ENCODE results near the gene NPRL2. TPM values are rescaled to one million over a fixed set of nuclear protein-coding genes. Genes with fewer than 3 reads are reported as not detected.

The NPRL2 gene
- total RNA-seq, 2 experiments from 2014 or later, result 27.7 to 31.3 TPM

DNA sequence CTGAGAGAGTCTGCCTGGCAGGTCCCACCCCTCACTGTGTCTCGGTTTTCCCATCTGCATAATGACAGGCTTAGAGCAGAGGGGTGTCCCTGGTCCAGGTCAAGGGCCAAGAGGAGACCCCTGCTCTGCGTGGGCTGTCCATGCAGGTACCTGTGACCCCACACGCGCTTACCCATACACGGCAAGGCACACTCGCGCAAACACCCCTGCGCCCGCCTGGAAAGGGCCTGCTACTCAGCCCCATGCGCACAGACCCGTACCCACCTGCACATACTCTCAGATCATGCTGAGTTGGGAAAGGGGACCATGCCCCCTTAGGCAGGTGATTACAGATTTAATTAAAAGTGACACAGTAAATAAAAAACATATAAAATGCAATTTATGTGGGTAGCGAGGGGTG lies 32.1 kb upstream of the NPRL2 start:
- H3K4me3 Mint-ChIP-seq, result no peak overlapping the region
- CTCF ChIA-PET, result no interaction called here
- no peaks in the 10 kb centered on the region for H3K9me3 Mint-ChIP-seq
- H3K4me1 Mint-ChIP-seq (ENCODE audit: low read depth), result no peaks in the 10 kb centered on the region
- DNase-seq, result no peak
- no peaks in the 10 kb centered on the region for H3K36me3 Mint-ChIP-seq (ENCODE audit: low read depth)
- intact Hi-C loops (cut with micrococcal nuclease), result no loop called here
- no peak overlapping the region for H3K27ac Mint-ChIP-seq
- no peaks in the 10 kb centered on the region for H3K27me3 Mint-ChIP-seq (ENCODE audit: low read depth)

DNA sequence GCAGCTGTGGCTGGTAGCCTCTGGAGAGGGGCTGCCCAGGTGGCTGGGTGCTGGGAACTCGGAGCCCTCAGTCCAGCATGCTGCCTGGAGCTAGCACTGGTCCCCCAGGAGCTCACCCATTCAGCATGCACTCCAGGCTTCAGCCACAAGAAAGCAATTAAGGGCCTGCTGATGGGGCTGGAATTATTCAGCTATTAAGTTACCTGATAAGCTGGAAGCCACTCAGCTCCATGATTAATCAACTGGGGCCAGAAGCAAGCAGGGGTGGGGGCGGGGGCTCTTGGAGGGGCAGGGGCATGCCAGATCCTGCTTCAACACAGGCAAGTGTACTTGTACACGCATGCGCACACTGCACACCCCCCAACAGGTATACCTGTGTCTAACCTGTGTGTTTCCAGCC lies 30.8 kb upstream of the NPRL2 start:
- intact Hi-C loops (cut with micrococcal nuclease), result no loop called here
- Mint-ChIP-seq H3K36me3 (ENCODE audit: low read depth) (no peaks in the 10 kb centered on the region), H3K4me3 (no peak overlapping the region), H3K4me1 (ENCODE audit: low read depth) (no peaks in the 10 kb centered on the region), H3K27ac (no peak overlapping the region), H3K9me3 (no peaks in the 10 kb centered on the region), H3K27me3 (ENCODE audit: low read depth) (no peaks in the 10 kb centered on the region)
- CTCF ChIA-PET, result interaction anchor here (1.1 kb wide), 1 partner anchor 161 kb away, joined by 3 read pairs; no protein-coding TSS in a partner anchor
- no peak for DNase-seq

DNA sequence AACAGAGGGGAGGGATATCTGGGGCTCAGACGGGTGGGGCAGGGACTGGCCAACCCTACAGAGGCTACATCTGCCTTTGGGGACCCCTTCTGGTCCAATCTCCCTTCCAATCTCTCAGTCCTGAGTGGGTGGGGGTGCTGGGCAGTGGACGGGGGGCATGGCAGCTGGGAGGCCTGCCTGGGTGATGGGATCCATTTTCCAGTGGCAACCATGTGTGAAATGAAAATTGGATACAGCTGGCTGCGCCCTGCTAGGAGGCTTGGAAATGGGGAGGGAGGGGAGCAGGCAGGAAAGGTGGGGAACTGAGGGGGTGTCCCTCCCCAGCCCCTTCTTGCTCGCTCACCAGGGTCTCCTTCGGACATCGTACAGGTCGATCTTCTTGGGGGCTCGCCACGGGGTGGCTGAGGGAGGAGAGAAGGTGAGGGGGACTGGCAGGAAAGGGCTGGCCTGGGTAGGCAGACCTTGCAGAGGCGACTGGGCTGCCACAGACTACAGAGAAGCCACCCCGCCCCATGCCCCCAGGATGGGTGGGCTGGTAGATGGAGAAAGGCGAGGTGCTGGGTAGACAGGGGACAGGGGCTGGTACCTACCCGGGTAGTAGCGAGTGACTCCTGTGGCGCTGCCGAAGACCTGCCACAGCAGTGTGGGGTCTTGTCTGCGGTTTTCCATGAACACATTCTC lies 30.0 kb upstream of the NPRL2 start:
- no peak overlapping the region for H3K27ac Mint-ChIP-seq
- no peaks in the 10 kb centered on the region for H3K27me3 Mint-ChIP-seq (ENCODE audit: low read depth)
- intact Hi-C loops (cut with micrococcal nuclease), result no loop called here
- no peaks in the 10 kb centered on the region for H3K36me3 Mint-ChIP-seq (ENCODE audit: low read depth)
- CTCF ChIA-PET, result interaction anchor here (1.1 kb wide), 1 partner anchor 162 kb away, joined by 3 read pairs; no protein-coding TSS in a partner anchor
- no peaks in the 10 kb centered on the region for H3K4me1 Mint-ChIP-seq (ENCODE audit: low read depth)
- H3K4me3 Mint-ChIP-seq, result no peak overlapping the region
- no peak for DNase-seq
- no peaks in the 10 kb centered on the region for H3K9me3 Mint-ChIP-seq

DNA sequence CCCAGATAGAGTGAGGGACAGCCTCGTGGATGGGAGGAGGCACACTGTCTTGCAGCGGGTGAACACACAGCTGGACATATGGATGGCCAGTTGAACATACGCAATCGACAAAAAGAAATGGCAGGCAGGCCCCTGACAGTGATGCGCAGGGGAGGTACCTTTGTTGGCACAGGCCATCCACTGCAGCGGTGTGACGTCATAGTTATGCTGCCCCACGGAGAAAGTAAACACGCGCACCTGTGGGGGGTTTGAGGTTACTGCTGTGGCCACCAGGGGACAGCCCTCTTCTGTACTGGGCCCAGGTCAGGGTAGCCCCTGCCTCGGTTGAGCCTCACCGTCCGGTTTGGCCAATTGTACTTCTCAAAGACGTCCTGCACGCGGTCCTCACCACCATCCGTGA lies 28.2 kb upstream of the NPRL2 start:
- H3K4me1 Mint-ChIP-seq (ENCODE audit: low read depth), result no peaks in the 10 kb centered on the region
- H3K27me3 Mint-ChIP-seq (ENCODE audit: low read depth), result no peaks in the 10 kb centered on the region
- CTCF ChIA-PET, result no interaction called here
- H3K36me3 Mint-ChIP-seq (ENCODE audit: low read depth), result no peaks in the 10 kb centered on the region
- DNase-seq, result no peak
- intact Hi-C loops (cut with micrococcal nuclease), result no loop called here
- H3K27ac Mint-ChIP-seq, result no peak overlapping the region
- H3K4me3 Mint-ChIP-seq, result no peak overlapping the region
- H3K9me3 Mint-ChIP-seq, result no peaks in the 10 kb centered on the region

DNA sequence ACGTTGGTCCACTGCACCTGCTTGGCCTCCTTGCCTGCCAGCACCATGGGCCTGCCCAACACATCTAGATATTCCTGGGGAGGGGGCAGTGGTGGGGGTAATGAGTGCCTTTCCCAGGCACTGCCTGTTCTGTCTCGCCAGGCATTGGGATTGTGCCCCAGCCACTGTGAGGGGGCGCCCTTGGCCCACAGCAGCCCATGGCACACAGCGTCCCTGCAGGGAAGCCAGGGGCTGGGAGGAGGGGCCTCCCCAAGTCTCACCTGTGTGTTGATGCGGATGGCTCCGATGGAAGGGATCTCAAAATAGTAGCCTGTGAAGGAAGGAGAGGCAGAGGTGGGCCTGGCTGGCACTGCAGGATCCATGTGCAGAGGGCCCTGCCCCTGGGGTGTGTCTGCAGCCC lies 27.4 kb upstream of the NPRL2 start:
- CTCF ChIA-PET, result no interaction called here
- no peaks in the 10 kb centered on the region for H3K9me3 Mint-ChIP-seq
- H3K27ac Mint-ChIP-seq, result no peak overlapping the region
- no peak overlapping the region for H3K4me3 Mint-ChIP-seq
- no peak for DNase-seq
- H3K4me1 Mint-ChIP-seq (ENCODE audit: low read depth), result peaks cover 4% of the 10 kb centered on the region
- intact Hi-C loops (cut with micrococcal nuclease), result no loop called here
- H3K36me3 Mint-ChIP-seq (ENCODE audit: low read depth), result no peaks in the 10 kb centered on the region
- no peaks in the 10 kb centered on the region for H3K27me3 Mint-ChIP-seq (ENCODE audit: low read depth)

DNA sequence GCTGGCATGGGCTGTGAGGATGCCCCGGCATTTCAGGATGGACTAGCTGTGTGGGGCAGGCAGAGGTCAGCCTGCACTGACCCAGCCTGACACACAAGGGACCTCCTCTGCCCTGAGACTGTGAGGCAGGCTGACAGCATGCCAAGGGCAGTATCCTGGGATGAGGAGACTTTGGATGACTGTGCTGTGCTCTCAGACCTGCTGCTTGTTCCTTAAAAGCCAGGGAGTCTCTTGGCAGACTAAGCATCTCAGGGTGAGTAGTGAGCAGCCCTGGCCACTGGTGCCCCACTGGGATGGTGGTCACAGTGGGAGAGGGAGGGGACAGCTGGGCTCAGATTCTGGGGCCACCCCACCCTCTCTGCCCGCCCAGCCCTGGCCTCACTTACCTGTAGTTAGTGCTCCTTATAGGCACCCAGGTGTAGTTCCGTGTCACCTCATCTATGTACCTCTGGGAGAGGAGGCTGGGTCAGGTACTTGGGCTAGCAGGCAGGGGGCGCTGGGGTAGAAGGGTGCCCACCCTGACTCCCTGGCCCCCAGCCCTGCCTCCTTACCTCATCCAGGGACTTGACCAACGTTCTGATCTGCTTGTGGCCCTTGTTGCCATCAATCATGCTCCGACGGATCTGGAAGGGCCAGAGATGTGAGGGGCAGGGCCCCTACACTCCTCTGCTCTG lies 24.8 kb upstream of the NPRL2 start:
- Mint-ChIP-seq H3K36me3 (ENCODE audit: low read depth) (no peaks in the 10 kb centered on the region), H3K27ac (no peak overlapping the region), H3K27me3 (ENCODE audit: low read depth) (no peaks in the 10 kb centered on the region), H3K4me3 (no peak overlapping the region), H3K9me3 (no peaks in the 10 kb centered on the region), H3K4me1 (ENCODE audit: low read depth) (peaks cover 12% of the 10 kb centered on the region)
- intact Hi-C loops (cut with micrococcal nuclease), result no loop called here
- DNase-seq, result no peak
- CTCF ChIA-PET, result no interaction called here

DNA sequence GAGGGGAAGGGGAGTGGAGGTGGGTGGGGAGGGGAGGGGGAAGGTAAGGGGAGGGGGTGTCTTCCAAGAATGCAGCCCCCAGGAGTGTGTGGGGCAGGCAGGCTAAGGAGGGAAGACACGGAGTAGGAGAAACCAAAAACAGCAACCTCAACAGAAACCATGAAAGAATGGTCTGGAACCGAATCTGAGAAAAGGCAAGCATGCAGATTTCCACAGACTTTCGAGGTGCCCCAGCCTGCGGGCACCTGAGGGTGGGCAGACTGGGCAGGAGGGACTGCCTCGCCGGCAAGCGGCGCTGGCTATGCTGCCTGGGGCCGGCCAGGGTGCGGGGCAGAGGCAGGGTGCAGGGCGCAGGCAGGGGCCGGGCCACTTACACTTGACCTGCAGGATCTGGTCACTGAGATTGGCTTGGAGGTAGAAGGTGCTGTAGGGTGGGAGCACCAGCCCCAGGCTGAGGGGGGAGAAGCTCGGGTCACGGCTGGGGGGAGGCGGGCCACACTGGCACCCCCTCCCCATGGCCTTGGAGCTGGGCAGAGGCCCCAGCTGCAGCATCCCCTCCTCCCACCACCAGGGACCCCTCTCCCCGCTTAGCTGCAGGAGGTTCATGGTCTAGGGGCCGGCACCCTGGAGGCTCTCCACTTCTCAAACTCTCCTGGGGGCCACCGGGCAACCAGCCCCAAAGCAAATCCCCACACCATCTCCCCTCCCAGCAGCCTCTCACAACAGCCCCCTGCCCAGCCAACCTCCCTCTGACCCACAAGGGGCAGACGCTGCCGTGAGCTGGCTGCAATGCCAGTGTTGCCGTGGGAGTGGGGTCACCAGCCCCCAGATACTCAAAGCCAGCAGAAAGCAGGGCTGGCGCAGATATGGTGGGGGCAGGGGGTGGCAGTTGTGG lies 24.0 kb upstream of the NPRL2 start:
- intact Hi-C loops (cut with micrococcal nuclease), result no loop called here
- Mint-ChIP-seq H3K27me3 (ENCODE audit: low read depth) (no peaks in the 10 kb centered on the region), H3K36me3 (ENCODE audit: low read depth) (no peaks in the 10 kb centered on the region), H3K27ac (no peak overlapping the region), H3K9me3 (no peaks in the 10 kb centered on the region), H3K4me1 (ENCODE audit: low read depth) (peaks cover 12% of the 10 kb centered on the region), H3K4me3 (no peak overlapping the region)
- CTCF ChIA-PET, result no interaction called here
- DNase-seq, result no peak

DNA sequence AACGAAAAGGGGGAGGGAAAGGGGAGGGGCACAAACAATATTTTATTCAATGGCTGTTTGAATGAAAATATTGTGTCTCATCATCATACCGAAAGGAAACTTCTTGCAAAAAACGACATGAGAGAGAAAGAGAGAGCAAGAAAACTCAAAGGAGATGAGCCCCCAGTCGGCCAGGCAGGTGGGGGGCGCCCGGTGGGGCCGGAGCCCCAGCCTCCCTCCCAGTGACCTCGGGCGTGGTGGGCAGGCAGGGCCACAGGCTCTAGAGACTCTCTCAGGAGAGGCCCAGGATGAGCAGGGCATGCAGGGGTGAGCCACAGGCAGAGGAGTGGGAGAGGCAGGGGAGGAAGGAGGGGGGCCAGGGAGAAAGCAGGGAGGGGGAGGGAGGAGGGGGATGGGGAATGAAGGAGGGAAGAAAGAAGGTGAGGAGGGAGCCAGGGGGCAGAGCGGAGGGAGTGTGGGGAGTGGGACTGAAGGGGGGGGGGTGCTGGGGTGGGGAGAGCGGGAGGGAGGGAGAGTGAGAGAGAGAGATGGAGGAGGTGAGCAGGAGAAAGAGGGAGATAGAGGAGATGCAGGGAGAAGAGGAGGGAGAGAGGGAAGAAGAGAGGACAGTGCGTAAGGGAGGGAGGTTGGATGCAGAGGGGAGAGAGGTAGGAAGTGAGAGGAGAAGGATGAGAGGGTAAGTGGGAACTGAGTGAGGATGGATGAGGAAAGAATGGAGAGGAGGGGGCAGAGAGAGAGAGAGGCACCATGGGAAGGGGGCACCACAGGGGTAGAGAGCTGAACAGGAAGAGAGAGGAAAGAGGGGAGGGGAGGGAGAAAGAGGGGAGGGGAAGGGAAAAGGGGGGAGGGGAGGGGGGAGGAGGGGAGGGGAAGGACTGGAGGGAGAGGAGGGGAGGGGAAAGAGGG lies 22.8 kb upstream of the NPRL2 start:
- CTCF ChIA-PET, result no interaction called here
- no peak overlapping the region for H3K27ac Mint-ChIP-seq
- H3K36me3 Mint-ChIP-seq (ENCODE audit: low read depth), result no peaks in the 10 kb centered on the region
- no peaks in the 10 kb centered on the region for H3K9me3 Mint-ChIP-seq
- H3K4me1 Mint-ChIP-seq (ENCODE audit: low read depth), result peaks cover 12% of the 10 kb centered on the region
- no peak overlapping the region for H3K4me3 Mint-ChIP-seq
- intact Hi-C loops (cut with micrococcal nuclease), result no loop called here
- no peaks in the 10 kb centered on the region for H3K27me3 Mint-ChIP-seq (ENCODE audit: low read depth)
- no peak for DNase-seq

DNA sequence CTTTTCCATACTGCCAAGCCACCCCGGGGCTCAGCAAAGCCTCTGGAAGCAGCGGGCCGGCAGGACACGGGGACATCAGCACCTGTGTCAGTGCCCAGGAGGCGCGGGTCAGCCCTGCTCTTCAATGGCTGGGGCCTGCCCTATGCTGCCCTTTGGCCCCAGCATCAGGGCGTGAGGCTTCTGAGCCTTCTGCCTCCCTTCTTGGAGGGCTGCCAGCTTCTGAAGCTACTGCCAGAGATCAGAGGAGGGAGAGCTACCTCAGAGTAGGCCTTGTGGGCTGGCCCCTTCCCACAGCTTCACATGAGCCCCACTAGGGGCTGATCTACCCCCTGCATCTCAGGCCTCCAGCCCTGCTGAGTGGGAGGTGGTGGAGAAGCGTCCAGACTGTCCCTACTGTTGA lies 21.8 kb upstream of the NPRL2 start:
- H3K4me3 Mint-ChIP-seq, result no peak overlapping the region
- H3K27me3 Mint-ChIP-seq (ENCODE audit: low read depth), result no peaks in the 10 kb centered on the region
- H3K4me1 Mint-ChIP-seq (ENCODE audit: low read depth), result peaks cover 15% of the 10 kb centered on the region
- no peak overlapping the region for H3K27ac Mint-ChIP-seq
- intact Hi-C loops (cut with micrococcal nuclease), result no loop called here
- no peaks in the 10 kb centered on the region for H3K9me3 Mint-ChIP-seq
- no peak for DNase-seq
- H3K36me3 Mint-ChIP-seq (ENCODE audit: low read depth), result no peaks in the 10 kb centered on the region
- CTCF ChIA-PET, result no interaction called here

DNA sequence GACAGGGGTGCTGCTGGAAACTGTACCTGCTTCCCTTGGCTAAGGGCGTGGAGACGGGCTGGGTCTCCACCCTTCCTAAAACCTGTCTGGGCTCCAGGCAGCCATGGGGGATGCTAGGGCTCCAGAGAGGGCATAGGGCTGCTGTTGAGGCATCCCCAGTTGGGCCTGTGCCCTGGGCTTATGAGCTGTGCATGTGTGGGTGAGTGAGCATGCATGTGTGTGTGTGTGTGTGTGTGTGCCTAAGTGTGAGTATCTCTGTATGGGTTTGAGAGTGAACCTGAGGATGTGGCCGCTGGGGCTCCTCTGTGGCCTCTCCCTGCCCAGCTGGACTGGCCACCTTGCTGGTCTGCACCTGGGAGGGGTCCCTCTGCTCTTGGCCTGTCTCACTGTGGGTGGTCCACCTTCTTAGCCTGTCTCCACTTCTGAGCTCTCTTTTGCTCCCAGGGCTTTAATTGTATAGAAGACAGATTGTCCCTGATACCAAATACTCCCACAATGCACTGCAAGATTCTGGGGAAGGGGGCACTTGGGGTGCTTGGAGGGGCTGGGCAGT lies 20.6 kb upstream of the NPRL2 start:
- CTCF ChIA-PET, result interaction anchor here (1.1 kb wide), 1 partner anchor 171 kb away, joined by 7 read pairs; no protein-coding TSS in a partner anchor
- peaks cover 19% of the 10 kb centered on the region for H3K4me1 Mint-ChIP-seq (ENCODE audit: low read depth)
- no peak overlapping the region for H3K4me3 Mint-ChIP-seq
- DNase-seq, result no peak
- no peaks in the 10 kb centered on the region for H3K9me3 Mint-ChIP-seq
- no peaks in the 10 kb centered on the region for H3K27me3 Mint-ChIP-seq (ENCODE audit: low read depth)
- intact Hi-C loops (cut with micrococcal nuclease), result no loop called here
- no peak overlapping the region for H3K27ac Mint-ChIP-seq
- no peaks in the 10 kb centered on the region for H3K36me3 Mint-ChIP-seq (ENCODE audit: low read depth)

DNA sequence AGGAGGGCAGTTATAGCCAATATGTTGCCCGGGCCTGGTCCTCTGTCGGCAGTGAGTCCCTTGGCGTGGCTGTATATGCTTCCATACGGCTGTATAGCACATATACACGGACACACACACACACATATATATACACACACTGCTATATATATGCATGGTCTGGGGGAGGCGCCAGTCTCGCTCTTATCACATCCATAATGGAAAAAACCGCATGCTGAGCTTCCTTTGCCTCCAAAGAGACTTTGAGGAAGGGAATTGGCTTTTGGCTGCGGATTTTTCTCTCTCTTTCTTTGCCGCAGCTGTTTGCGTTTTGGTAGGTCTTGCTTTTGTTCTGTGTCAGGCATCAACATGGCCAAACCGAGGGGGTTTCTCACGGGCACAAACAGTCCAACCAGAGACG lies 20.0 kb upstream of the NPRL2 start:
- Mint-ChIP-seq H3K9me3 (no peaks in the 10 kb centered on the region), H3K27me3 (ENCODE audit: low read depth) (no peaks in the 10 kb centered on the region), H3K27ac (no peak overlapping the region), H3K4me1 (ENCODE audit: low read depth) (peaks cover 25% of the 10 kb centered on the region), H3K36me3 (ENCODE audit: low read depth) (no peaks in the 10 kb centered on the region), H3K4me3 (no peak overlapping the region)
- intact Hi-C loops (cut with micrococcal nuclease), result no loop called here
- CTCF ChIA-PET, result interaction anchor here (1.1 kb wide), 1 partner anchor 172 kb away, joined by 7 read pairs; no protein-coding TSS in a partner anchor
- no peak for DNase-seq

Data from activated naive CD4-positive, alpha-beta T cell treated with anti-CD3 and anti-CD28 coated beads for 36 hours (primary cell).